Measurements from ENCODE around the gene SEL1L2. TPM values are rescaled to one million over a fixed set of nuclear protein-coding genes. Genes with fewer than 3 reads are reported as not detected.

Gene SEL1L2
- polyA plus RNA-seq, 3 donors, result not detected

GRCh38 chr20:13960525-13960924 is 29.9 kb downstream of the SEL1L2 start:
- no peak overlapping the region for H3K4me3 Mint-ChIP-seq
- DNase-seq, result no peak
- TF ChIP-seq CTCF (IDR thresholded peaks at IDR 0.05), result no peak
- intact Hi-C loops (cut with micrococcal nuclease), result no loop called here
- Histone ChIP-seq H3K36me3 (replicated peaks in 1 of 2; ENCODE audit: control insufficient read depth in 1 of 2, insufficient read depth in 2 of 2, low read length in 2 of 2) (no peaks in the 10 kb centered on the region), H3K4me2 (replicated peaks; ENCODE audit: extremely low read depth, low read length, poor library complexity, severe bottlenecking) (no peak overlapping the region), H3K9ac (ENCODE audit: insufficient read depth, low read length, poor library complexity, severe bottlenecking) (no peak overlapping the region), H2AFZ (ENCODE audit: insufficient read depth, low read depth, low read length, poor library complexity, severe bottlenecking) (no peak overlapping the region), H4K20me1 (ENCODE audit: insufficient read depth, low read length) (no peaks in the 10 kb centered on the region), H3K4me3 (replicated peaks in 1 of 3; ENCODE audit: low read depth in 2 of 3, low read length in 3 of 3) (no peak overlapping the region), H3K27me3 (ENCODE audit: control insufficient read depth in 2 of 2, insufficient read depth in 2 of 2, low read length in 2 of 2) (no peaks in the 10 kb centered on the region), H3K9me3 (replicated peaks in 1 of 2; ENCODE audit: control insufficient read depth in 1 of 2, insufficient read depth in 1 of 2, low read length in 2 of 2) (no peaks in the 10 kb centered on the region), H3K79me2 (ENCODE audit: insufficient read depth, low read length) (no peaks in the 10 kb centered on the region), H3K4me1 (ENCODE audit: control insufficient read depth in 1 of 2, insufficient read depth in 2 of 2, low read length in 2 of 2) (no peaks in the 10 kb centered on the region), H3K27ac (ENCODE audit: low read depth in 1 of 2, low read length in 2 of 2) (no peak overlapping the region)
- 0% methylated on average over 1 of the region's 3 CpGs for WGBS (ENCODE audit: insufficient coverage)
- H3K9me3 Mint-ChIP-seq, result peaks cover 0 to 18% (median 5%) of the 10 kb centered on the region in 7 donors
- no peaks in the 10 kb centered on the region for H3K4me1 Mint-ChIP-seq
- no peak overlapping the region for H3K27ac Mint-ChIP-seq
- peaks cover 0 to 5% (median 0%) of the 10 kb centered on the region in 3 donors for H3K27me3 Mint-ChIP-seq (ENCODE audit: low read depth in 3 of 3)
- no peaks in the 10 kb centered on the region for H3K36me3 Mint-ChIP-seq

- H3K4me1 ChIP-seq (ENCODE audit: control insufficient read depth in 1 of 2, insufficient read depth in 2 of 2, low read length in 2 of 2), result no peaks in the 10 kb centered on the region
- no peak overlapping the region for H3K9ac ChIP-seq (ENCODE audit: insufficient read depth, low read length, poor library complexity, severe bottlenecking)
- no peak overlapping the region for H3K4me2 ChIP-seq (replicated peaks; ENCODE audit: extremely low read depth, low read length, poor library complexity, severe bottlenecking)
- H3K79me2 ChIP-seq (ENCODE audit: insufficient read depth, low read length), result no peaks in the 10 kb centered on the region
- H3K9me3 ChIP-seq (replicated peaks in 1 of 2; ENCODE audit: control insufficient read depth in 1 of 2, insufficient read depth in 1 of 2, low read length in 2 of 2), result no peaks in the 10 kb centered on the region
- no peak for DNase-seq
- no CpG with 5 or more reads among the region's 2 CpGs for WGBS (ENCODE audit: insufficient coverage)
- Mint-ChIP-seq H3K4me3 (no peak overlapping the region), H3K9me3 (peaks cover 0 to 17% (median 5%) of the 10 kb centered on the region in 7 donors), H3K36me3 (no peaks in the 10 kb centered on the region), H3K27me3 (ENCODE audit: low read depth in 3 of 3) (peaks cover 0 to 5% (median 0%) of the 10 kb centered on the region in 3 donors), H3K27ac (no peak overlapping the region), H3K4me1 (no peaks in the 10 kb centered on the region)
- H2AFZ ChIP-seq (ENCODE audit: insufficient read depth, low read depth, low read length, poor library complexity, severe bottlenecking), result no peak overlapping the region
- no peak overlapping the region for H3K4me3 ChIP-seq (replicated peaks in 1 of 3; ENCODE audit: low read depth in 2 of 3, low read length in 3 of 3)
- H4K20me1 ChIP-seq (ENCODE audit: insufficient read depth, low read length), result no peaks in the 10 kb centered on the region
- TF ChIP-seq CTCF (IDR thresholded peaks at IDR 0.05), result no peak
- no peaks in the 10 kb centered on the region for H3K36me3 ChIP-seq (replicated peaks in 1 of 2; ENCODE audit: control insufficient read depth in 1 of 2, insufficient read depth in 2 of 2, low read length in 2 of 2)
- intact Hi-C loops (cut with micrococcal nuclease), result no loop called here
- H3K27ac ChIP-seq (ENCODE audit: low read depth in 1 of 2, low read length in 2 of 2), result no peak overlapping the region
- no peaks in the 10 kb centered on the region for H3K27me3 ChIP-seq (ENCODE audit: control insufficient read depth in 2 of 2, insufficient read depth in 2 of 2, low read length in 2 of 2)
Observed at GRCh38 chr20:13960119-13960518, 30.3 kb downstream of the SEL1L2 start.
